B cell (primary cell): ENCODE measurements around the gene PRKCA. TPM values are rescaled to one million over a fixed set of nuclear protein-coding genes. Genes with fewer than 3 reads are reported as not detected.

Source experiments
- ATAC-seq: fragments of 200-7000 bp; cut with Tn5 transposase; one replicate; pipeline ENCODE4 v1.10.0; 2021; ENCODE audit warnings: low read depth, mild to moderate bottlenecking, moderate number of reproducible peaks, moderate library complexity
- CTCF ChIA-PET: fragments of 350-600 bp; sonication (Branson Sonifier 250); formaldehyde crosslinking; loops from one replicate; lab custom pipeline; 2021; ENCODE audit warnings: antibody characterized with exemption, inconsistent platforms; lab: Charles Lee
- POLR2A ChIA-PET: fragments of 350-600 bp; sonication (Branson Sonifier 250); formaldehyde crosslinking; loops from one replicate; lab custom pipeline; 2021; ENCODE audit warnings: antibody characterized with exemption; lab: Charles Lee
- DNase-seq: peaks from one replicate; pipeline ENCODE4 v3.0.0; 2013
- H2AFZ ChIP-seq: 2 replicates; pipeline ENCODE4 v1.6.1; 2012; ENCODE audit warnings: mild to moderate bottlenecking, low read depth, low read length; ENCODE audit not compliant: insufficient read depth, poor library complexity, severe bottlenecking
- H3K27ac ChIP-seq, 2 donors: 1 replicate in 1 of 2; 2 replicates in 1 of 2; pipeline ENCODE4 v1.5.1; 2012 to 2013; ENCODE audit warnings: low read length in 2 of 2, mild to moderate bottlenecking in 2 of 2, moderate library complexity in 1 of 2
- H3K27me3 ChIP-seq, 4 experiments: fragments of 200-600 bp in 1 of 4; sonication (generic) in 1 of 4; replicated peaks in 1 of 4; 1 replicate in 2 of 4; 2 replicates in 2 of 4; pipeline versions ENCODE4 v1.6.1 to v1.7.0; 2013 to 2016; ENCODE audit warnings: low read length in 3 of 4, mild to moderate bottlenecking in 2 of 4, mixed read lengths in 1 of 4, moderate library complexity in 1 of 4; ENCODE audit not compliant: insufficient read depth in 4 of 4, control insufficient read depth in 3 of 4; ENCODE audit errors: control extremely low read depth in 1 of 4
- H3K36me3 ChIP-seq, 2 experiments: replicated peaks in 1 of 2; 1 replicate in 1 of 2; 2 replicates in 1 of 2; pipeline versions ENCODE4 v1.6.1 to v1.7.1; 2013; ENCODE audit warnings: low read length in 1 of 2; ENCODE audit not compliant: insufficient read depth in 2 of 2, control insufficient read depth in 1 of 2; ENCODE audit errors: control extremely low read depth in 1 of 2, extremely low read depth in 1 of 2
- H3K4me1 ChIP-seq, 2 donors: fragments of 200-600 bp in 1 of 2; sonication (generic) in 1 of 2; 1 replicate in 1 of 2; 2 replicates in 1 of 2; pipeline versions ENCODE4 v1.5.1 to v1.6.1; 2013 to 2017; ENCODE audit warnings: low read length in 2 of 2; ENCODE audit not compliant: control insufficient read depth in 2 of 2, insufficient read depth in 2 of 2
- H3K4me2 ChIP-seq: replicated peaks from 2 replicates; pipeline ENCODE3; 2012; ENCODE audit warnings: mild to moderate bottlenecking, low read depth, low read length; ENCODE audit not compliant: poor library complexity, severe bottlenecking
- H3K4me3 ChIP-seq, 5 experiments: fragments of 200-600 bp in 1 of 5; sonication (generic) in 1 of 5; 1 replicate in 3 of 5; 2 replicates in 2 of 5; pipeline versions ENCODE4 v1.5.1 to v1.7.0; 2011 to 2016; ENCODE audit warnings: low read length in 4 of 5, mild to moderate bottlenecking in 4 of 5, low read depth in 2 of 5, control low read depth in 1 of 5, moderate library complexity in 1 of 5; ENCODE audit not compliant: insufficient read depth in 1 of 5; ENCODE audit errors: control extremely low read depth in 1 of 5, extremely low read depth in 1 of 5
- H3K79me2 ChIP-seq: fragments of 200-600 bp; sonication (generic); one replicate; pipeline ENCODE4 v1.6.0; 2016; ENCODE audit warnings: low read length; ENCODE audit not compliant: control insufficient read depth, insufficient read depth
- H3K9ac ChIP-seq: fragments of 200-600 bp; sonication (generic); 2 replicates; pipeline ENCODE4 v1.6.1; 2017; ENCODE audit warnings: mild to moderate bottlenecking, low read length, moderate library complexity
- H3K9me3 ChIP-seq, 3 donors: one replicate each; pipeline versions ENCODE4 v1.6.1 to v1.7.1; 2013; ENCODE audit warnings: low read length in 2 of 3; ENCODE audit not compliant: control insufficient read depth in 2 of 3, insufficient read depth in 1 of 3; ENCODE audit errors: control extremely low read depth in 1 of 3
- H4K20me1 ChIP-seq: 2 replicates; pipeline ENCODE4 v1.6.0; 2012; ENCODE audit warnings: mild to moderate bottlenecking, low read length; ENCODE audit not compliant: insufficient read depth, control insufficient read depth, poor library complexity, severe bottlenecking
- H3K27ac Mint-ChIP-seq: one replicate; pipeline ENCODE4 v1.8.0; 2021; ENCODE audit warnings: mixed read lengths
- H3K27me3 Mint-ChIP-seq: one replicate; pipeline ENCODE4 v1.8.0; 2021; ENCODE audit warnings: mixed read lengths
- H3K4me1 Mint-ChIP-seq: one replicate; pipeline ENCODE4 v1.8.0; 2021; ENCODE audit warnings: mixed read lengths
- H3K4me3 Mint-ChIP-seq: one replicate; pipeline ENCODE4 v1.8.0; 2021; ENCODE audit warnings: mixed read lengths
- H3K9me3 Mint-ChIP-seq: one replicate; pipeline ENCODE4 v1.8.0; 2022; ENCODE audit warnings: mixed read lengths; ENCODE audit not compliant: insufficient read depth
- CTCF ChIP-seq: fragments of 200-600 bp; IDR thresholded peaks from one replicate; pipeline ENCODE4 v1.8.0; 2022; ENCODE audit warnings: antibody characterized with exemption, mild to moderate bottlenecking
- EZH2 ChIP-seq: IDR thresholded peaks from 2 replicates; pipeline ENCODE4 v1.6.1; 2012; ENCODE audit warnings: borderline replicate concordance, low read depth, mild to moderate bottlenecking, moderate library complexity, low read length; ENCODE audit not compliant: insufficient read depth, poor library complexity, severe bottlenecking
- WGBS: methylation state at CpG from one replicate; pipeline ENCODE4 v1.1.5; 2013; ENCODE audit warnings: missing lambda C conversion rate; ENCODE audit not compliant: insufficient coverage; 5-methylcytosine and 5-hydroxymethylcytosine counted together
- intact Hi-C: fragments of 100-400 bp; cut with micrococcal nuclease; formaldehyde crosslinking; loops from one replicate; pipeline ENCODE4 v1.10.0; 2022
- polyA plus RNA-seq: library from polyadenylated mRNA; depleted of rRNA; stranded (reverse); fragments of >200 nt; gene quantifications from 2 replicates; pipeline ENCODE4 v1.2.3, GENCODE V29; 2012
- total RNA-seq, 2 donors: library from RNA; stranded (reverse); fragments of 120-200 nt in 1 of 2; gene quantifications; 1 replicate in 1 of 2; 2 replicates in 1 of 2; pipeline versions ENCODE4 v1.2.3 to v1.2.4, GENCODE V29; 2013 to 2022

Gene PRKCA
- total and polyA plus RNA-seq, 2 donors (not counting 1 experiment from before 2014, with no cell fraction given), result 0.33 to 7.7 TPM

GRCh38 chr17:66379996-66380395 is 77.6 kb downstream of the PRKCA start:
- H3K9ac ChIP-seq, result no peak overlapping the region
- intact Hi-C loops, result no loop called here
- no peak overlapping the region for H3K4me3 ChIP-seq
- H3K36me3 ChIP-seq, result no peaks in the 10 kb centered on the region
- Mint-ChIP-seq H3K4me3 (no peak overlapping the region), H3K27me3 (peaks cover 3% of the 10 kb centered on the region), H3K4me1 (peaks cover 1% of the 10 kb centered on the region), H3K27ac (no peak overlapping the region), H3K9me3 (no peaks in the 10 kb centered on the region)
- no peak overlapping the region for H3K4me2 ChIP-seq
- H3K27ac ChIP-seq, result no peak overlapping the region
- no peaks in the 10 kb centered on the region for H4K20me1 ChIP-seq
- no peak for ATAC-seq
- H3K27me3 ChIP-seq, result no peaks in the 10 kb centered on the region
- ChIA-PET CTCF (no interaction called here), POLR2A (no interaction called here)
- DNase-seq, result no peak
- no peaks in the 10 kb centered on the region for H3K4me1 ChIP-seq
- TF ChIP-seq EZH2 (no peak), CTCF (no peak)
- no peak overlapping the region for H2AFZ ChIP-seq
- H3K9me3 ChIP-seq, result no peaks in the 10 kb centered on the region
- no peaks in the 10 kb centered on the region for H3K79me2 ChIP-seq
- WGBS, result no CpG with 5 or more reads among the region's 2 CpGs

- no peaks in the 10 kb centered on the region for H4K20me1 ChIP-seq
- Mint-ChIP-seq H3K27me3 (peaks cover 5% of the 10 kb centered on the region), H3K27ac (no peak overlapping the region), H3K4me1 (peaks cover 2% of the 10 kb centered on the region), H3K4me3 (no peak overlapping the region), H3K9me3 (no peaks in the 10 kb centered on the region)
- no peaks in the 10 kb centered on the region for H3K27me3 ChIP-seq
- H3K4me2 ChIP-seq, result no peak overlapping the region
- ChIA-PET POLR2A (no interaction called here), CTCF (no interaction called here)
- ATAC-seq (no peak), DNase-seq (no peak)
- H3K4me1 ChIP-seq, result no peaks in the 10 kb centered on the region
- H3K79me2 ChIP-seq, result no peaks in the 10 kb centered on the region
- H3K27ac ChIP-seq, result no peak overlapping the region
- H3K9ac ChIP-seq, result no peak overlapping the region
- no peak overlapping the region for H2AFZ ChIP-seq
- H3K36me3 ChIP-seq, result no peaks in the 10 kb centered on the region
- TF ChIP-seq CTCF, result no peak
- TF ChIP-seq EZH2, result no peak
- 97% methylated on average over 3 of the region's 4 CpGs for WGBS
- no peak overlapping the region for H3K4me3 ChIP-seq
- intact Hi-C loops, result no loop called here
- no peaks in the 10 kb centered on the region for H3K9me3 ChIP-seq
These were observed 79.4 kb downstream of the PRKCA start for GRCh38 chr17:66381701-66382362.
